ENCODE measurements around the gene TPGS1. TPM values are rescaled to one million over a fixed set of nuclear protein-coding genes. Genes with fewer than 3 reads are reported as not detected.

The TPGS1 gene
- total RNA-seq, 1 experiment from 2014 or later = 13.8 TPM

DNA sequence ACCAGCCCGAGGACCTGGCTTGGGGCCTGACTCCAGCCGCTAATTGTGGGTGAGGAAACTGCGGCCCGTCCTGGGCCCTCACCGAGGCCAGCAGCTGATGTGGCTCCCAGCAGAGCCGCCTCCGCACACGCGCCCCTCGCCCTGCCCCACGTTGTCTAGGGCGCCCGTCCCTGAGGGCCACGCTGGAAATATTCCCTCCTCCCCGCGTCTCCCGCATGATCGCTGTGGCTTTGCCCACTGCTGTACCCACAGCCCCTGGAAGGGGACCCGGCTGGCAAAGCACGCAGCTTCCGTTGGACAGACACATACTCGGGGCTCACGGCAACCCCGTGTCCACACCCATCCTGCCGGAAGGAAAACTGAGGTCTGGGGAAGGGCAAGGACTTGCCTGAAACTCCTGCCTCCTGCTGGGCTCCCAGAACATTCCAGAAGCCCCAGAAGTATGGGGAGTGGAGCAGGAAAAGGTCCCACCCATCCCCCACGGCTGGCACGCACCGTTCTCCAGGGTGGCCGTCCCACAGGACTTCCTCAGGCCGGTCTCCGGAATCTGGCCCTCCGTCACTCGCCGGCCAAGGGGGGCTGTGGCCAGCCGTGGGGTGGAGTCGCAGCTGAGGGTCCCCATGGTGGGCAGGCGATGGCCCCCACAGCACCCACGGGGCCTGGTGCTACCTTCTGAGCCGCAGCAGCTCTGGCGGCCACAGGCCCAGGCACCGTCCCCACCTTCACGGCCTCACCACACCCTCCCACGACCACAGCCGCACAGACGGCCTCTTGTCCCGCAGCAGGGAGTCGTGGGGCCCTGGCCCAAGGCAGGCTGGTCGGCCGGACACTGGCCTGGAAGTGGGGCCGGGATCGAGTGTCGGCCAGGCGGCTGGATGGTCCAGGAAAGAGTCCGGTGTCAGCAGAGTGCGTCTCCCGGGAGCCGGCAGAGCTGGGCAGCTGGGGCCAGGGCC is 32.9 kb upstream of the TPGS1 start:
- Histone ChIP-seq H4K20me1 (ENCODE audit: insufficient read depth) (no peaks in the 10 kb centered on the region), H2AFZ (no peak overlapping the region), H3K4me3 (no peak overlapping the region), H3K9me3 (ENCODE audit: insufficient read depth, low read depth) (no peaks in the 10 kb centered on the region), H3K27me3 (ENCODE audit: insufficient read depth, low read depth) (no peaks in the 10 kb centered on the region), H3K36me3 (ENCODE audit: low read depth) (no peaks in the 10 kb centered on the region), H3K9me2 (ENCODE audit: insufficient read depth) (no peaks in the 10 kb centered on the region), H3K27ac (no peak overlapping the region), H3F3A (ENCODE audit: insufficient read depth, low read depth) (no peaks in the 10 kb centered on the region), H3K4me2 (no peak overlapping the region), H3K79me2 (ENCODE audit: low read depth) (no peaks in the 10 kb centered on the region), H3K4me1 (replicated peaks; ENCODE audit: insufficient read depth) (no peaks in the 10 kb centered on the region)
- intact Hi-C loops (cut with micrococcal nuclease; ENCODE audit: unreplicated experiment) = no loop called here
- CTCF ChIA-PET = no interaction called here
- POLR2A ChIA-PET (ENCODE audit: unreplicated experiment) = no interaction called here
- DNase-seq = no peak
- TF ChIP-seq, protein P1, sequence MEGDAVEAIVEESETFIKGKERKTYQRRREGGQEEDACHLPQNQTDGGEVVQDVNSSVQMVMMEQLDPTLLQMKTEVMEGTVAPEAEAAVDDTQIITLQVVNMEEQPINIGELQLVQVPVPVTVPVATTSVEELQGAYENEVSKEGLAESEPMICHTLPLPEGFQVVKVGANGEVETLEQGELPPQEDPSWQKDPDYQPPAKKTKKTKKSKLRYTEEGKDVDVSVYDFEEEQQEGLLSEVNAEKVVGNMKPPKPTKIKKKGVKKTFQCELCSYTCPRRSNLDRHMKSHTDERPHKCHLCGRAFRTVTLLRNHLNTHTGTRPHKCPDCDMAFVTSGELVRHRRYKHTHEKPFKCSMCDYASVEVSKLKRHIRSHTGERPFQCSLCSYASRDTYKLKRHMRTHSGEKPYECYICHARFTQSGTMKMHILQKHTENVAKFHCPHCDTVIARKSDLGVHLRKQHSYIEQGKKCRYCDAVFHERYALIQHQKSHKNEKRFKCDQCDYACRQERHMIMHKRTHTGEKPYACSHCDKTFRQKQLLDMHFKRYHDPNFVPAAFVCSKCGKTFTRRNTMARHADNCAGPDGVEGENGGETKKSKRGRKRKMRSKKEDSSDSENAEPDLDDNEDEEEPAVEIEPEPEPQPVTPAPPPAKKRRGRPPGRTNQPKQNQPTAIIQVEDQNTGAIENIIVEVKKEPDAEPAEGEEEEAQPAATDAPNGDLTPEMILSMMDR (conservative IDR thresholded peaks at IDR 0.05) = no peak
- TF ChIP-seq EZH2 (IDR thresholded peaks at IDR 0.05; ENCODE audit: low read depth) = no peak
- BruUV-seq (replicated peaks) = no TSS peak

DNA sequence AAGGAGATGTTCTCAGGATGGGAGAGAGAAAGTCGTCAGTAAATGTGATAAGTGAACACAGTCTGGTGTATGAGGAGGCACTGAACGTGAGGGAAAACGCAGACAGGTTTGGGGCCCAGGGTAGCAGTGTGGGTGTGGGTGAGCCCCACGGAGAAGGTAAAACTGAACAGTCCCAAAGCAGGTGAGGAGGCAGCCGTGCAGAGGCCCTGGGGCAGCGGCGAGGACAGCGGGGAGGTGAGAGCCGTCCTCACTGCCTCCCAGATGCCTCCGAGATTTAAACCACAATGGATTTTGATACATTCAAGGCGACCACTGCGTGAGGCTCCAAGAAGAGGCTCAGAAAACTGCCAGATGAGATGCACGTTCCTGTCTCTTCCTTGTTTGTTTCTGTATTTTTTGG is 31.9 kb upstream of the TPGS1 start:
- Histone ChIP-seq H3K9me3 (ENCODE audit: insufficient read depth, low read depth) (no peaks in the 10 kb centered on the region), H3K36me3 (ENCODE audit: low read depth) (no peaks in the 10 kb centered on the region), H3K4me1 (replicated peaks; ENCODE audit: insufficient read depth) (no peaks in the 10 kb centered on the region), H3K27ac (no peak overlapping the region), H4K20me1 (ENCODE audit: insufficient read depth) (no peaks in the 10 kb centered on the region), H3K79me2 (ENCODE audit: low read depth) (no peaks in the 10 kb centered on the region), H3F3A (ENCODE audit: insufficient read depth, low read depth) (peaks cover 7% of the 10 kb centered on the region; the same call in 1 of the 2 replicates), H2AFZ (no peak overlapping the region), H3K4me3 (no peak overlapping the region), H3K27me3 (ENCODE audit: insufficient read depth, low read depth) (no peaks in the 10 kb centered on the region), H3K9me2 (ENCODE audit: insufficient read depth) (no peaks in the 10 kb centered on the region), H3K4me2 (no peak overlapping the region)
- intact Hi-C loops (cut with micrococcal nuclease; ENCODE audit: unreplicated experiment) = no loop called here
- ChIA-PET POLR2A (ENCODE audit: unreplicated experiment) (no interaction called here), CTCF (no interaction called here)
- BruUV-seq (replicated peaks) = no TSS peak
- TF ChIP-seq EZH2 (IDR thresholded peaks at IDR 0.05; ENCODE audit: low read depth) = no peak
- TF ChIP-seq, protein P1 (conservative IDR thresholded peaks at IDR 0.05) = no peak
- DNase-seq = no peak

DNA sequence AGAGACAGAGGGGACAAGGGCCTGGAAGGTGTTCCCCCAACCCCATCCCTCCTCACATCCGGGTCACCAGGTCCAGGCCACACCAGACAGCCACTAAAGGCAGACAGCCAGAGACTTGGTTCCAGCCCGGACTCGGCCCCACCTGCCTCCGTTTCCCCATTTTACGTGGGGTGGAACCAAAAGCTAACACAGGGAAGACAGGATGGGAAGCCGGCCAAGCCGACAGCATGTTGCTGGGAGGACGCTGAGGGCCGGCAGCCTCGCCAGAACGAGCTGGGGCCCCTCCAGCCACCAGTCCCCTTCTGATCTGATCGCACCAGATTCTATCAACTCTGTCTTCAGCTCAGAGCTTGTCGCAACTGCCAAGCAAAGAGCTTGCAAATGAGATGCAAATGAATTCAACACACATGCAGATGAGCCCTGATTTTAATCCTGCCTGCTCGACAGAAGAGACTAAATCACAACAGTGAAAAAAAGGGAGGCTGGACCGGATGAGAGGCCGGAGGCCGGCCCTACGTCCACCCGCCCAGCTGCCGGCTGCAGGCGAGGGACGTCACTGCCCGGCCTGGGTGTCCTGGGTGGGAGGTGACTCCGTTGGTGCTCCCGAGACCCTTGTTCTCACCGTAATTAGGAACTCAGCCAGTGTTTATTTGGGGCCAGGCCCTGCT is 28.9 kb upstream of the TPGS1 start:
- Histone ChIP-seq H3K27me3 (ENCODE audit: insufficient read depth, low read depth) (no peaks in the 10 kb centered on the region), H3K4me1 (replicated peaks; ENCODE audit: insufficient read depth) (no peaks in the 10 kb centered on the region), H3K9me3 (ENCODE audit: insufficient read depth, low read depth) (no peaks in the 10 kb centered on the region), H3K4me2 (no peak overlapping the region), H3K27ac (no peak overlapping the region), H2AFZ (no peak overlapping the region), H3K4me3 (no peak overlapping the region), H3K36me3 (ENCODE audit: low read depth) (no peaks in the 10 kb centered on the region), H3K79me2 (ENCODE audit: low read depth) (no peaks in the 10 kb centered on the region), H4K20me1 (ENCODE audit: insufficient read depth) (no peaks in the 10 kb centered on the region), H3K9me2 (ENCODE audit: insufficient read depth) (no peaks in the 10 kb centered on the region), H3F3A (ENCODE audit: insufficient read depth, low read depth) (peaks cover 11% of the 10 kb centered on the region; the same call in 1 of the 2 replicates)
- BruUV-seq (replicated peaks) = no TSS peak
- no peak for TF ChIP-seq EZH2 (IDR thresholded peaks at IDR 0.05; ENCODE audit: low read depth)
- TF ChIP-seq, protein P1 (conservative IDR thresholded peaks at IDR 0.05) = no peak
- CTCF ChIA-PET = no interaction called here
- POLR2A ChIA-PET (ENCODE audit: unreplicated experiment) = no interaction called here
- intact Hi-C loops (cut with micrococcal nuclease; ENCODE audit: unreplicated experiment) = no loop called here
- DNase-seq = no peak

All from PC-9 (cell line).